KMS-11 (cell line): ENCODE measurements around the gene ASCL2.

Experiments
- H2AFZ ChIP-seq: fragments of 200-600 bp; sonication (generic); 2 replicates; pipeline ENCODE4 v1.6.1; 2016; ENCODE audit warnings: antibody characterized with exemption, mixed run types, low read depth
- H3K27ac ChIP-seq: fragments of 200-600 bp; sonication (generic); 2 replicates; pipeline ENCODE4 v1.6.1; 2016; ENCODE audit warnings: mild to moderate bottlenecking, mixed run types
- H3K27me3 ChIP-seq: fragments of 200-600 bp; sonication (generic); 2 replicates; pipeline ENCODE4 v1.6.1; 2017; ENCODE audit warnings: mild to moderate bottlenecking, low read depth, mixed run types, moderate library complexity; ENCODE audit not compliant: insufficient read depth
- H3K36me3 ChIP-seq: fragments of 200-600 bp; sonication (generic); 2 replicates; pipeline ENCODE4 v1.6.1; 2017; ENCODE audit warnings: mild to moderate bottlenecking, mixed run types; ENCODE audit not compliant: insufficient read depth
- H3K4me1 ChIP-seq: fragments of 200-600 bp; sonication (generic); 2 replicates; pipeline ENCODE4 v1.6.1; 2016; ENCODE audit warnings: mild to moderate bottlenecking, low read depth, mixed run types; ENCODE audit not compliant: poor library complexity, severe bottlenecking
- H3K4me2 ChIP-seq: fragments of 200-600 bp; sonication (generic); 2 replicates; pipeline ENCODE4 v1.7.0; 2016; ENCODE audit warnings: mild to moderate bottlenecking, mixed run types
- H3K4me3 ChIP-seq: fragments of 200-600 bp; sonication (generic); IDR thresholded peaks from 2 replicates; pipeline ENCODE4 v1.6.1; 2017; ENCODE audit warnings: low read depth, low read length, mixed read lengths; ENCODE audit not compliant: insufficient read depth
- H3K79me2 ChIP-seq: fragments of 200-600 bp; sonication (generic); 2 replicates; pipeline ENCODE4 v1.6.1; 2016; ENCODE audit warnings: low read depth, mixed run types; ENCODE audit not compliant: insufficient read depth
- H3K9ac ChIP-seq: fragments of 200-600 bp; sonication (generic); 2 replicates; pipeline ENCODE4 v1.6.1; 2016; ENCODE audit warnings: mild to moderate bottlenecking, mixed run types
- H4K20me1 ChIP-seq: fragments of 200-600 bp; sonication (generic); 2 replicates; pipeline ENCODE4 v1.6.1; 2016; ENCODE audit warnings: mild to moderate bottlenecking, mixed run types; ENCODE audit not compliant: insufficient read depth
- CTCF ChIP-seq: fragments of 200-600 bp; sonication (generic); conservative IDR thresholded peaks from 2 replicates; pipeline ENCODE4 v1.6.1; 2017; ENCODE audit warnings: low read depth, mild to moderate bottlenecking, antibody characterized with exemption, low read length, moderate library complexity, mixed read lengths

The ASCL2 gene

GRCh38 chr11:2271077-2271326 is 614 bp upstream of the ASCL2 start:
- Histone ChIP-seq H4K20me1 (no peaks in the 10 kb centered on the region), H3K27ac (no peak overlapping the region), H3K4me2 (no peak overlapping the region), H3K4me3 (no peak overlapping the region), H2AFZ (no peak overlapping the region), H3K4me1 (no peaks in the 10 kb centered on the region), H3K27me3 (peaks cover 39% of the 10 kb centered on the region), H3K36me3 (no peaks in the 10 kb centered on the region), H3K79me2 (no peaks in the 10 kb centered on the region), H3K9ac (no peak overlapping the region)
- no peak for TF ChIP-seq CTCF

GRCh38 chr11:2269601-2270321 is 627 bp downstream of the ASCL2 start:
- H3K27ac ChIP-seq: no peak overlapping the region
- no peaks in the 10 kb centered on the region for H3K79me2 ChIP-seq
- no peak overlapping the region for H3K9ac ChIP-seq
- peaks cover 39% of the 10 kb centered on the region for H3K27me3 ChIP-seq
- no peak overlapping the region for H3K4me2 ChIP-seq
- no peak overlapping the region for H3K4me3 ChIP-seq
- TF ChIP-seq CTCF: no peak
- H2AFZ ChIP-seq: no peak overlapping the region
- no peaks in the 10 kb centered on the region for H4K20me1 ChIP-seq
- no peaks in the 10 kb centered on the region for H3K4me1 ChIP-seq
- no peaks in the 10 kb centered on the region for H3K36me3 ChIP-seq

- H2AFZ ChIP-seq: no peak overlapping the region
- H3K27me3 ChIP-seq: peaks cover 39% of the 10 kb centered on the region
- H3K4me3 ChIP-seq: no peak overlapping the region
- H3K9ac ChIP-seq: no peak overlapping the region
- no peaks in the 10 kb centered on the region for H3K4me1 ChIP-seq
- TF ChIP-seq CTCF: no peak
- no peak overlapping the region for H3K27ac ChIP-seq
- no peak overlapping the region for H3K4me2 ChIP-seq
- H3K36me3 ChIP-seq: no peaks in the 10 kb centered on the region
- no peaks in the 10 kb centered on the region for H4K20me1 ChIP-seq
- H3K79me2 ChIP-seq: no peaks in the 10 kb centered on the region
Measured at GRCh38 chr11:2268729-2269600, 1.4 kb downstream of the ASCL2 start.

GRCh38 chr11:2267851-2268728 is 2.3 kb downstream of the ASCL2 start:
- Histone ChIP-seq H3K4me3 (no peak overlapping the region), H3K79me2 (no peaks in the 10 kb centered on the region), H3K9ac (no peak overlapping the region), H3K27me3 (peaks cover 39% of the 10 kb centered on the region), H4K20me1 (no peaks in the 10 kb centered on the region), H3K4me1 (no peaks in the 10 kb centered on the region), H3K27ac (no peak overlapping the region), H3K36me3 (no peaks in the 10 kb centered on the region), H2AFZ (no peak overlapping the region), H3K4me2 (no peak overlapping the region)
- no peak for TF ChIP-seq CTCF
